GM21528 (cell line): ENCODE results near the gene TEX14.

Source experiments
- ATAC-seq: cut with Tn5 transposase; IDR thresholded peaks from one replicate; pipeline ENCODE4 v1.9.1; 2021; ENCODE audit warnings: mild to moderate bottlenecking, moderate library complexity; ENCODE audit not compliant: unreplicated experiment, low FRiP score

The TEX14 gene

GRCh38 chr17:58531661-58532554, 159.9 kb downstream of the TEX14 start:
- ATAC-seq, result no peak

DNA sequence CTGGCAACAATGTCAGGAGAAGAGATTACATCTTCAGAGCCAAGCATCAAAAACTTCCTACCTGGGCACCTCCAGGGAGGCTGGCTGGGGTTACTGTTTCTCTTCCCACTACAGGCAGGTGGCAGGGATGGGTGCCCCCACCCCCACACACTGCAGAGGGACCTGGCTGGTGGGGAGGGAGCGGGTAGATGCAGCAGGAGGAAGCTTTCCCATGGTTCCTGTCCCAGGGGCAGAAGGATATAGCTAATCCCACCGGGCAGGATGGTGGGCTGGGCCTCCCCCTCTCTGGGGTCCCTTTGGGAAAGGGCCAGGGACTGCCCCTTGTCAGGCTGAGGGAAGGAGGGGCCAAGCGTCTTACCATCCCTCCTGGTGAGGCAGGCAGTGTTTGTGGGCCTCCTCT, 160.7 kb downstream of the TEX14 start:
- no peak for ATAC-seq

DNA sequence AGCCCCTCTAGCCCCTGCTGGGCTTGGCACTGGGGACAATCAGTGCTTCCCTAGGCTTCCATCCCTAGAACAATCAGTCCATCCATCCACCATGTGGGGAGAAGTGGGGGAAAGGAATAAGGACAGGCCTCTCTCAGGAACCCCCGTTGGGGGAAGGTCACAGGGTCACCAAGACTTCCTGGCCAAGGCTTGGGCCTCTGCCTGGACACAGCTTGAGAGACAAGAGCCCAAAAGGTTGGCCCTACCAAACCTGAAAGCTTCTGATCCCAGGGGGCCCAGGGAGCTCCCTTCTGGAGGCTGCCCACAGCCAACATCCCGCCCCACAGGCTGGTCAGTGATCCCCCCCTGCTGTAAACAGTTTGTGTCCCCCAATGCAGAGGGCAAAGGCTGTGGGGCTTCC, 161.2 kb downstream of the TEX14 start:
- ATAC-seq, result no peak

DNA sequence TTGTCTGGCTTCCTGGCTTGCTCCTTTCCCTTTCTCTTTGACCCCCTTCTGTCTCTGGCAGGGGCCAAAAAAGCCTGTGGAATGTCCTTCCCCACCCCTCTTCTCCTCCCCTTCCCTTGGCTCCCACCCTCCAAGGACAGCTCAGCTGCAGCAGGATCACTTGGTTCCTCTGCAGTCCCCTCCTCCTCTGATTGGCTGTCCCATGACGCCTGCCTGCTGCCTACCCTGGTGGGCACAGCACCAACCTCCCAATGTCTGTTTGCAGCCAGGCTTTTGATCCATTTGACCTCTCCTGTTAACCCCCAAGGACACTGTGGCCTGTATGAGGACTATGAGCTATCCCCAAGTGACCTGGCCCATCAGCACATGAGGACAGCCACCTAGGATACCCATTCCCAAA, 162.6 kb downstream of the TEX14 start:
- ATAC-seq, result no peak

GRCh38 chr17:58528443-58528842, 163.4 kb downstream of the TEX14 start:
- ATAC-seq, result no peak

- no peak for ATAC-seq
These were observed 163.9 kb downstream of the TEX14 start for GRCh38 chr17:58527949-58528348.

GRCh38 chr17:58527306-58527705, 164.5 kb downstream of the TEX14 start:
- ATAC-seq, result no peak

DNA sequence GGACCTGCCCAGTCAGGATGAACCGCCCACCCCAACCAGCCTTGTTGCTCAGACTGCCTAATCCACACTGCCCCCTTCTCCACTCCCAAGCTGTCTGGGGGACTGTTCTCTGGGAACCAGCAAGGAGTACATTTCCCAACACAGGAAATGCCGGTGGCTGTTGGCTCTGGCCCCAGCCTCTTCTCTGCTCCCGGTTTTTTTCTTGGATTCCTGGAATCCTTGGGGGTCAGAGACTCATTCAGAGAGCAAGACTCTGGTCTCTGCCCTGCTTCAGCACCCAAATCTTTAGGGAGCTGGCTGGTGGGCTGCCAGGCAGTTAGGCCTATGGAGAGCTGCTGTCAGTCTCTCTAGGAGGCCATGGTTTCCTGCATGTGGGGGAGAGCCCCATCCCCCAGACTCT, 166.6 kb downstream of the TEX14 start:
- no peak for ATAC-seq

GRCh38 chr17:58521680-58522079, 170.2 kb downstream of the TEX14 start:
- ATAC-seq, result no peak

DNA sequence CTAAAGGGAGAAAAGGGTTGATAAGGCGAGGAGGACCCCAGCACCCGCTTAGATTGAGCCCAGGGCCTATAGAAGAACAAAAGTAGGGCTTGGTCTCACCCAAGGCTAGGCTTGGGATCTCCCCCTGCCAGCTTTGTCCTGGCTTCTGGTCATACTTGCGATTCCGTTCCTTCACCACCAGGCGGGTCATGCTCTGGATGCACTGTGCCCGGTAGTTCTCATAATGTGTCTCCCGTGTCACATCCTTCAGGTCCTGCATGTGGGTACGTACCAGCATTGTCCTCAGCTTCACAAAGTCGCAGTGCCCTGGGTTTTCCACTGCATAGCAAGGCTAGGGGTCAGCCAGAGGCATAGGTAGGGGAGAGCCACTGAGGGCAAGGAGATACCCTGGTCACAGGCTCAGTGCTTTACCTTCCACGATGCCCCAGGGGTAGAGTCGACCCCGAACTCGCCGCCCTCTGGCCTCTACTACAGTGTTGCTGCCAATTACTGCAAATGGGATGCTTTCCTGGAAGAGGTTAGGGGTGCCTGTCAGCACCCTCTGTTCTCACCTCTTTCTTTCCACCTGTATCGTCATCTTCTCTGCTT, 170.9 kb downstream of the TEX14 start:
- ATAC-seq, result no peak

- peak; percentile 83 for ATAC-seq
These were observed 173.8 kb downstream of the TEX14 start for GRCh38 chr17:58517928-58518609.

- ATAC-seq, result no peak
These were observed 174.4 kb downstream of the TEX14 start for GRCh38 chr17:58517378-58517927.

- ATAC-seq, result no peak
These were observed 175.0 kb downstream of the TEX14 start for GRCh38 chr17:58516644-58517377.

DNA sequence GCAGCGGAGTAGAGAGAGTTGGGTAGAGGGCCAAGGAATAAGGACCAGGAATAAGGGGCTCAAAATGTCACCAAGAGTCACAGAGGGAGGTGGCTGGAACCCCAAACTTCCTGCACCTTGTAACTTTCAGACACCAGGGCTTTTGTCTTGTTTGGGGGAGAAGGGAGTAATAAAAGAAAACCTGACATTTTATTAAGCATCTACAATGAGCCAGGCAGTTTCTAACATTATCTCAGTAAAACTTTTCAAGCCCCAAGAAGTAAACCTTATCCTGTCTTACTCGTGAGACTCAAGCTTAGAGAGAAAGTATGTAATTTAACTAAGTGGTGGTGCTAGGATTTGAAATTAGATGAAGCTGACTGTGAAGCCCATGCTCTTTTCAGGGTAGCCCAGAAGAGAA, 176.6 kb downstream of the TEX14 start:
- no peak for ATAC-seq

- no peak for ATAC-seq
These were observed 177.1 kb downstream of the TEX14 start for GRCh38 chr17:58514770-58515157.

DNA sequence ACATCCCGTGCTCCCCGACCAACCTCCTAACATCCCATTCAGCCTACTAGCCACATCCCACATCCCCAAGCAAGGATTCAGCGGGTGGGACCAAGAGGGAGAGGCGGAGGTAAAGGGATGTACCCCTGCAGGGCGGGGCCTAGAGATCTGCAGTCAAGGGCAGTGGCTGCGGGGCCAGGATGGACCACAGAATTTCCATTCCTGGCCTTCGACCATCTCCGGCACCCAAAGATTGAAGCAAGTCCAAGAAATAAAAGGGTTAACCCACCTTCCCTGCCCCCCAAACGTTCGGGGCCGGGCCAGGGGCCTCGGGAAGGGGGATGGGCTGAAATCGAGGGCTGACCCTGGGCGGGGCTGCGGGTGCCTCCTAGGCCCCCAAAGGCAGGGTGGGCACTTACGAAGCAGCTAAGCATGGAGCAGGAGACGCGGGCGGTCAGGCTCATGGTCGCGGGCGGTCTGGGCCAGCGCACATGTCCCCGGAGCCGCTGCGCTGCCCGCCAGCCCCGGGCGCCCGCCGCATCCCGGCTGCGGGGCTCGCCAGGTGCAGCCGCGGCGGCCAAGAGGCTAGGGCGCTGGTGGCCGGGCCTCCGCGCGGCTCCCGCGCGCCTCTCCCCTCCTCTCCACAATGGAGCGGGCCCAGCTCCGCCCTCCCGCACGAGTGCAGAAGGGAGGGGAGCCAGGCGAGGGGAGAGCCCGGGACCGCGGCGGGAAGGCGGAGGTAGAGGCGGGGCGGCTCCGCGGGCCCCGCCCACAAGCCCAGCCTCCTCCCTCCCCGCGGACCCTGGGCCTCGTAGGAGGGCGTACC, 177.7 kb downstream of the TEX14 start, which contains the start of gene MTMR4:
Gene MTMR4, minus strand, starts transcription at position 674 of the 805 bp plus-strand sequence. Its CDS starts 231 bp downstream, at position 443.
- ATAC-seq, result no peak

- no peak for ATAC-seq
These were observed 178.4 kb downstream of the TEX14 start for GRCh38 chr17:58513267-58513964.

GRCh38 chr17:58510075-58510474, 181.8 kb downstream of the TEX14 start:
- ATAC-seq, result no peak
